ENCODE results near the gene CASK. TPM values are rescaled to one million over a fixed set of nuclear protein-coding genes. Genes with fewer than 3 reads are reported as not detected.

The CASK gene
- total RNA-seq, 6 donors from 2014 or later, result 25.1 to 61.6 (median 35.3) TPM

- H3K36me3 ChIP-seq, result peaks cover 0 to 7% (median 0%) of the 10 kb centered on the region in 4 donors
- H3K4me3 ChIP-seq, result no peak overlapping the region
- 70 to 74% methylated on average over 6 of the region's 6 CpGs for WGBS, 2 donors
- DNase-seq (no peak), ATAC-seq (ENCODE audit: low FRiP score in 2 of 2) (no peak)
- TF ChIP-seq POLR2AphosphoS5 (IDR thresholded peaks at IDR 0.05) (no peak), POLR2A (IDR thresholded peaks at IDR 0.05) (no peak), CTCF (IDR thresholded peaks at IDR 0.05) (no peak), EP300 (IDR thresholded peaks at IDR 0.05) (no peak)
- H3K4me1 ChIP-seq, result no peaks in the 10 kb centered on the region
- H3K27me3 ChIP-seq, result no peaks in the 10 kb centered on the region
- H3K9me3 ChIP-seq, result no peaks in the 10 kb centered on the region
- H3K27ac ChIP-seq, result no peak overlapping the region
Observed at GRCh38 chrX:41580423-41581064, 342.8 kb downstream of the CASK start.

GRCh38 chrX:41563876-41564275 lies 359.5 kb downstream of the CASK start:
- Histone ChIP-seq H3K27me3 (no peaks in the 10 kb centered on the region), H3K4me1 (peaks cover 0 to 15% (median 3%) of the 10 kb centered on the region in 4 donors), H3K36me3 (no peaks in the 10 kb centered on the region), H3K9me3 (no peaks in the 10 kb centered on the region), H3K27ac (no peak overlapping the region), H3K4me3 (no peak overlapping the region)
- TF ChIP-seq EP300 (IDR thresholded peaks at IDR 0.05), result no peak
- TF ChIP-seq POLR2A (IDR thresholded peaks at IDR 0.05), result no peak
- TF ChIP-seq CTCF (IDR thresholded peaks at IDR 0.05), result no peak
- TF ChIP-seq POLR2AphosphoS5 (IDR thresholded peaks at IDR 0.05), result no peak
- ATAC-seq (ENCODE audit: low FRiP score in 2 of 2) (no peak), DNase-seq (no peak)
- WGBS, 2 donors, result 49 to 57% methylated on average over 3 of the region's 3 CpGs

GRCh38 chrX:41561045-41561444 lies 362.3 kb downstream of the CASK start:
- ATAC-seq (ENCODE audit: low FRiP score in 2 of 2) (peak in 1 of 2 donors; percentile 75), DNase-seq (peak in 1 of 2 donors; percentile 28)
- H3K27ac ChIP-seq, result peak overlapping the region in 1 of 4 donors; percentile 35

GRCh38 chrX:41559235-41560052 lies 363.9 kb downstream of the CASK start:
- H3K9me3 ChIP-seq, result no peaks in the 10 kb centered on the region
- no peaks in the 10 kb centered on the region for H3K36me3 ChIP-seq
- DNase-seq, result no peak
- H3K4me3 ChIP-seq, result no peak overlapping the region
- H3K27me3 ChIP-seq, result no peaks in the 10 kb centered on the region
- no peak for TF ChIP-seq POLR2AphosphoS5 (IDR thresholded peaks at IDR 0.05)
- TF ChIP-seq CTCF (IDR thresholded peaks at IDR 0.05), result no peak
- no peak for TF ChIP-seq POLR2A (IDR thresholded peaks at IDR 0.05)
- no peak for TF ChIP-seq EP300 (IDR thresholded peaks at IDR 0.05)
- 37 to 57% methylated on average over 5 to 7 of the region's 7 CpGs for WGBS, 2 donors
- peaks cover 0 to 15% (median 3%) of the 10 kb centered on the region in 4 donors for H3K4me1 ChIP-seq
- ATAC-seq (ENCODE audit: low FRiP score in 2 of 2), result peak in 1 of 2 donors; percentile 48
- peak overlapping the region in 2 of 4 donors; percentile 54 for H3K27ac ChIP-seq

More at GRCh38 chrX:41561045-41561444, 362.3 kb downstream of the CASK start:
- Histone ChIP-seq H3K27me3 (no peaks in the 10 kb centered on the region), H3K4me3 (no peak overlapping the region), H3K4me1 (peaks cover 0 to 15% (median 3%) of the 10 kb centered on the region in 4 donors), H3K9me3 (no peaks in the 10 kb centered on the region), H3K36me3 (no peaks in the 10 kb centered on the region)
- 6 to 31% methylated on average over 2 of the region's 2 CpGs for WGBS, 2 donors
- TF ChIP-seq POLR2AphosphoS5 (IDR thresholded peaks at IDR 0.05) (no peak), POLR2A (IDR thresholded peaks at IDR 0.05) (no peak), EP300 (IDR thresholded peaks at IDR 0.05) (no peak), CTCF (IDR thresholded peaks at IDR 0.05) (no peak)

All from upper lobe of left lung (tissue), 6 donors.